WTC11 (cell line): ENCODE data around the gene TMEM59. TPM values are rescaled to one million over a fixed set of nuclear protein-coding genes. Genes with fewer than 3 reads are reported as not detected.

Experiments used
- ATAC-seq: fragments of 200-7000 bp; cut with Tn5 transposase; 2 replicates; pipeline ENCODE4 v1.10.0; 2021; ENCODE audit warnings: mild to moderate bottlenecking, moderate library complexity
- CTCF ChIA-PET: fragments of 300-600 bp; sonication (Branson Sonifier 250); formaldehyde crosslinking; loops from one replicate; lab custom pipeline; 2021; ENCODE audit warnings: antibody characterized with exemption; lab: Charles Lee
- POLR2A ChIA-PET: fragments of 350-600 bp; sonication (Branson Sonifier 250); formaldehyde crosslinking; loops from one replicate; lab custom pipeline; 2021; ENCODE audit warnings: antibody characterized with exemption; lab: Charles Lee
- DNase-seq: peaks from one replicate; pipeline ENCODE4 v3.0.0; 2021; ENCODE audit warnings: low spot score
- H3K27ac Mint-ChIP-seq: 2 replicates; pipeline ENCODE4 v1.8.0; 2021; ENCODE audit warnings: mixed read lengths
- H3K27me3 Mint-ChIP-seq: 2 replicates; pipeline ENCODE4 v1.8.0; 2021; ENCODE audit warnings: low read depth, mild to moderate bottlenecking, moderate library complexity, mixed read lengths
- H3K36me3 Mint-ChIP-seq: 2 replicates; pipeline ENCODE4 v1.8.0; 2021; ENCODE audit warnings: mixed read lengths
- H3K4me1 Mint-ChIP-seq: 2 replicates; pipeline ENCODE4 v1.8.0; 2022; ENCODE audit warnings: mixed read lengths
- H3K4me3 Mint-ChIP-seq: 2 replicates; pipeline ENCODE4 v1.8.0; 2021; ENCODE audit warnings: mild to moderate bottlenecking, moderate library complexity, mixed read lengths
- H3K9me3 Mint-ChIP-seq: 2 replicates; pipeline ENCODE4 v1.8.0; 2021; ENCODE audit warnings: mixed read lengths
- AFF4 ChIP-seq: sonication (generic); formaldehyde crosslinking; IDR thresholded peaks from 2 replicates; pipeline ENCODE4 v1.8.1; 2023; ENCODE audit warnings: mild to moderate bottlenecking, missing genetic modification reagents, borderline replicate concordance
- E2F5 ChIP-seq: sonication (generic); formaldehyde crosslinking; IDR thresholded peaks from 2 replicates; pipeline ENCODE4 v1.8.1; 2022; ENCODE audit warnings: mild to moderate bottlenecking, moderate library complexity, missing genetic modification reagents
- ELF4 ChIP-seq: sonication (generic); formaldehyde crosslinking; IDR thresholded peaks from 2 replicates; pipeline ENCODE4 v1.8.1; 2022; ENCODE audit warnings: low read depth, mild to moderate bottlenecking, moderate library complexity, missing genetic modification reagents
- ERG ChIP-seq: fragments of 250-450 bp; sonication (Bioruptor Pico); IDR thresholded peaks from 2 replicates; pipeline ENCODE4 v1.8.0; 2021; ENCODE audit warnings: mild to moderate bottlenecking
- FOXJ3 ChIP-seq: sonication (generic); formaldehyde crosslinking; IDR thresholded peaks from 2 replicates; pipeline ENCODE4 v1.9.0; 2021; ENCODE audit warnings: missing genetic modification reagents, mild to moderate bottlenecking, borderline replicate concordance
- JUN ChIP-seq: sonication (generic); formaldehyde crosslinking; IDR thresholded peaks from 2 replicates; pipeline ENCODE4 v1.8.0; 2023; ENCODE audit warnings: mild to moderate bottlenecking, missing genetic modification reagents
- MAX ChIP-seq: sonication (generic); formaldehyde crosslinking; IDR thresholded peaks from 2 replicates; pipeline ENCODE4 v1.8.0; 2022; ENCODE audit warnings: mild to moderate bottlenecking, missing genetic modification reagents
- MLX ChIP-seq: sonication (generic); formaldehyde crosslinking; IDR thresholded peaks from 2 replicates; pipeline ENCODE4 v1.8.1; 2023; ENCODE audit warnings: mild to moderate bottlenecking, missing genetic modification reagents, moderate library complexity
- NFE2L1 ChIP-seq: sonication (generic); formaldehyde crosslinking; IDR thresholded peaks from 2 replicates; pipeline ENCODE4 v1.8.1; 2023; ENCODE audit warnings: missing genetic modification reagents
- SMAD3 ChIP-seq: sonication (generic); formaldehyde crosslinking; IDR thresholded peaks from 2 replicates; pipeline ENCODE4 v1.8.0; 2022; ENCODE audit warnings: missing genetic modification reagents, mild to moderate bottlenecking, borderline replicate concordance
- SOX15 ChIP-seq: fragments of 250-450 bp; sonication (Bioruptor Pico); IDR thresholded peaks from 2 replicates; pipeline ENCODE4 v1.9.0; 2021; ENCODE audit warnings: mild to moderate bottlenecking
- USF1 ChIP-seq: sonication (generic); formaldehyde crosslinking; IDR thresholded peaks from 2 replicates; pipeline ENCODE4 v1.8.0; 2022; ENCODE audit warnings: mild to moderate bottlenecking, missing genetic modification reagents
- ZBTB21 ChIP-seq: sonication (generic); formaldehyde crosslinking; IDR thresholded peaks from 2 replicates; pipeline ENCODE4 v1.8.1; 2023; ENCODE audit warnings: mild to moderate bottlenecking, missing genetic modification reagents, borderline replicate concordance
- ZMAT4 ChIP-seq: fragments of 250-450 bp; sonication (Bioruptor Pico); IDR thresholded peaks from 2 replicates; pipeline ENCODE4 v1.9.0; 2021; ENCODE audit warnings: mild to moderate bottlenecking
- ZNF138 ChIP-seq: sonication (generic); formaldehyde crosslinking; conservative IDR thresholded peaks from 2 replicates; pipeline ENCODE4 v1.8.1; 2022; ENCODE audit warnings: mild to moderate bottlenecking, moderate library complexity, missing genetic modification reagents
- ZNF219 ChIP-seq: sonication (generic); formaldehyde crosslinking; IDR thresholded peaks from 2 replicates; pipeline ENCODE4 v1.8.0; 2023; ENCODE audit warnings: missing genetic modification reagents, mild to moderate bottlenecking, borderline replicate concordance
- ZNF396 ChIP-seq: fragments of 250-450 bp; sonication (Bioruptor Pico); IDR thresholded peaks from 2 replicates; pipeline ENCODE4 v1.8.0; 2021; ENCODE audit warnings: mild to moderate bottlenecking, moderate library complexity, borderline replicate concordance
- ZNF416 ChIP-seq: fragments of 250-450 bp; sonication (Bioruptor Pico); IDR thresholded peaks from 2 replicates; pipeline ENCODE4 v1.9.0; 2021; ENCODE audit warnings: mild to moderate bottlenecking, inconsistent platforms
- ZNF425 ChIP-seq: fragments of 250-450 bp; sonication (Bioruptor Pico); conservative IDR thresholded peaks from 2 replicates; pipeline ENCODE4 v1.9.0; 2021; ENCODE audit warnings: mild to moderate bottlenecking
- ZNF512 ChIP-seq: sonication (generic); formaldehyde crosslinking; IDR thresholded peaks from 2 replicates; pipeline ENCODE4 v1.8.1; 2022; ENCODE audit warnings: missing genetic modification reagents, borderline replicate concordance
- total RNA-seq: library from RNA; stranded (reverse); gene quantifications from 3 replicates; pipeline ENCODE4 v1.2.3, GENCODE V29; 2021

Gene TMEM59
- total RNA-seq, 1 experiment from 2014 or later: 122 TPM

GRCh38 chr1:54006508-54006907 lies 46.5 kb downstream of the TMEM59 start:
- CTCF ChIA-PET: interaction anchor here (1.1 to 5.3 kb wide), 3 partner anchors 15 to 75 kb away, joined by 3 to 26 read pairs (median 5); no protein-coding TSS in a partner anchor
- Mint-ChIP-seq H3K9me3 (peaks cover 15% of the 10 kb centered on the region), H3K4me1 (no peaks in the 10 kb centered on the region), H3K27ac (no peak overlapping the region), H3K27me3 (peaks cover 14% of the 10 kb centered on the region), H3K4me3 (no peak overlapping the region), H3K36me3 (peaks cover 2% of the 10 kb centered on the region; the same call in 1 of the 2 replicates)
- TF ChIP-seq ELF4 (CRISPR knock-in tag) (no peak), ZNF416 (no peak), MLX (no peak), SOX15 (CRISPR knock-in tag) (no peak), JUN (no peak), NFE2L1 (CRISPR knock-in tag) (no peak), E2F5 (CRISPR knock-in tag) (no peak), ZNF396 (no peak), ZNF219 (CRISPR knock-in tag) (no peak), SMAD3 (CRISPR knock-in tag) (no peak)
- POLR2A ChIA-PET: no interaction called here
- DNase-seq: no peak
- no peak for ATAC-seq

GRCh38 chr1:54004481-54005049 lies 48.4 kb downstream of the TMEM59 start:
- CTCF ChIA-PET: interaction anchor here (0.8 to 1.7 kb wide), 2 partner anchors 12 to 13 kb away, joined by 3 to 8 read pairs; no protein-coding TSS in a partner anchor
- POLR2A ChIA-PET: no interaction called here
- H3K4me3 Mint-ChIP-seq: no peak overlapping the region
- no peak overlapping the region for H3K27ac Mint-ChIP-seq
- no peaks in the 10 kb centered on the region for H3K4me1 Mint-ChIP-seq
- peaks cover 14% of the 10 kb centered on the region for H3K27me3 Mint-ChIP-seq
- peaks cover 2% of the 10 kb centered on the region; the same call in 1 of the 2 replicates for H3K36me3 Mint-ChIP-seq
- ATAC-seq: no peak
- H3K9me3 Mint-ChIP-seq: peaks cover 15% of the 10 kb centered on the region
- DNase-seq: no peak
- TF ChIP-seq ZNF425 (no peak), ZMAT4 (CRISPR knock-in tag) (no peak), SOX15 (CRISPR knock-in tag) (no peak), ZBTB21 (CRISPR knock-in tag) (no peak), ERG (CRISPR knock-in tag) (no peak), ZNF512 (CRISPR knock-in tag) (no peak), ZNF138 (no peak), FOXJ3 (CRISPR knock-in tag) (no peak), SMAD3 (CRISPR knock-in tag) (no peak), AFF4 (no peak), ZNF416 (no peak), ELF4 (CRISPR knock-in tag) (no peak), USF1 (no peak), MAX (CRISPR knock-in tag) (no peak)
